HEK293 (cell line): Measurements from ENCODE around the gene DAGLA.

Experiments
- CTCF ChIP-seq: fragments of 450-650 bp; formaldehyde crosslinking; IDR thresholded peaks from 2 replicates; pipeline ENCODE4 v1.5.1; 2016; ENCODE audit warnings: missing biosample characterization, missing genetic modification characterization
- KLF16 ChIP-seq: fragments of 450-650 bp; formaldehyde crosslinking; IDR thresholded peaks from 2 replicates; pipeline ENCODE4 v1.5.1; 2017; ENCODE audit warnings: missing biosample characterization, missing genetic modification characterization
- PBX3 ChIP-seq: sonication (generic); formaldehyde crosslinking; IDR thresholded peaks from 2 replicates; pipeline ENCODE4 v1.8.1; 2022; ENCODE audit warnings: mild to moderate bottlenecking, moderate library complexity, missing genetic modification reagents
- REST ChIP-seq: fragments of 450-650 bp; formaldehyde crosslinking; IDR thresholded peaks from 2 replicates; pipeline ENCODE4 v1.5.1; 2016; ENCODE audit warnings: missing biosample characterization, missing genetic modification characterization
- ZNF175 ChIP-seq: fragments of 450-650 bp; formaldehyde crosslinking; IDR thresholded peaks from 2 replicates; pipeline ENCODE4 v1.5.1; 2016; ENCODE audit warnings: missing biosample characterization, missing genetic modification characterization
- ZNF274 ChIP-seq, 2 experiments: fragments of 200-500 bp in 1 of 2; fragments of 450-650 bp in 1 of 2; sonication (Bioruptor generic) in 1 of 2; formaldehyde crosslinking in 1 of 2; IDR thresholded peaks; 2 replicates each; pipeline versions ENCODE4 v1.5.1 to v1.6.1; 2014 to 2016; ENCODE audit warnings: borderline replicate concordance in 1 of 2, inconsistent platforms in 1 of 2, low read length in 1 of 2, missing biosample characterization in 1 of 2, missing genetic modification characterization in 1 of 2
- ZNF280D ChIP-seq: fragments of 450-650 bp; formaldehyde crosslinking; IDR thresholded peaks from 2 replicates; pipeline ENCODE4 v1.5.1; 2016; ENCODE audit warnings: missing biosample characterization, missing genetic modification characterization
- ZNF449 ChIP-seq: fragments of 450-650 bp; formaldehyde crosslinking; IDR thresholded peaks from 2 replicates; pipeline ENCODE4 v1.5.1; 2017; ENCODE audit warnings: missing biosample characterization, mild to moderate bottlenecking, missing genetic modification characterization, moderate library complexity
- ZNF514 ChIP-seq: fragments of 450-650 bp; formaldehyde crosslinking; IDR thresholded peaks from 2 replicates; pipeline ENCODE4 v1.5.1; 2016; ENCODE audit warnings: missing biosample characterization, missing genetic modification characterization
- ZNF658 ChIP-seq: fragments of 450-650 bp; formaldehyde crosslinking; IDR thresholded peaks from 2 replicates; pipeline ENCODE4; 2016; ENCODE audit warnings: missing biosample characterization, missing genetic modification characterization
- ZNF670 ChIP-seq: fragments of 450-650 bp; formaldehyde crosslinking; IDR thresholded peaks from 2 replicates; pipeline ENCODE4 v1.5.1; 2016; ENCODE audit warnings: missing biosample characterization, missing genetic modification characterization, low read depth

- no peak for TF ChIP-seq KLF16 (tag by site-specific recombination)
- no peak for TF ChIP-seq PBX3 (CRISPR knock-in tag)
- TF ChIP-seq ZNF449 (tag by site-specific recombination) = no peak
- no peak for TF ChIP-seq ZNF658 (tag by site-specific recombination)
- TF ChIP-seq ZNF274 (IDR thresholded peaks at IDR 0.05; ENCODE audit: low read length) = no peak
- no peak for TF ChIP-seq ZNF274 (tag by site-specific recombination; IDR thresholded peaks at IDR 0.05; ENCODE audit: borderline replicate concordance)
- no peak for TF ChIP-seq ZNF280D (tag by site-specific recombination)
- no peak for TF ChIP-seq ZNF514 (tag by site-specific recombination)
- TF ChIP-seq ZNF670 (tag by site-specific recombination) = no peak
- no peak for TF ChIP-seq CTCF (tag by site-specific recombination)
- TF ChIP-seq ZNF175 (tag by site-specific recombination) = no peak
- no peak for TF ChIP-seq REST (tag by site-specific recombination)
Measured at GRCh38 chr11:61720597-61720996, 40.4 kb downstream of the DAGLA start.
